Activated naive CD4-positive, alpha-beta T cell treated with anti-CD3 and anti-CD28 coated beads for 36 hours (primary cell): Measurements from ENCODE around the gene CLDN1. TPM values are rescaled to one million over a fixed set of nuclear protein-coding genes. Genes with fewer than 3 reads are reported as not detected.

Experiments
- CTCF ChIA-PET: fragments of 350-600 bp; sonication (Branson Sonifier 250); formaldehyde crosslinking; loops from one replicate; lab custom pipeline; 2021; ENCODE audit warnings: antibody characterized with exemption; lab: Charles Lee
- DNase-seq: peaks from one replicate; pipeline ENCODE4 v3.0.0-alpha.2; 2020
- H3K27ac Mint-ChIP-seq: one replicate; pipeline ENCODE4 v1.8.0; 2021; ENCODE audit warnings: mild to moderate bottlenecking, mixed read lengths
- H3K27me3 Mint-ChIP-seq: one replicate; pipeline ENCODE4 v1.8.0; 2021; ENCODE audit warnings: low read depth, mixed read lengths
- H3K36me3 Mint-ChIP-seq: one replicate; pipeline ENCODE4 v1.8.0; 2021; ENCODE audit warnings: low read depth, mixed read lengths
- H3K4me1 Mint-ChIP-seq: one replicate; pipeline ENCODE4 v1.8.0; 2021; ENCODE audit warnings: low read depth, mixed read lengths
- H3K4me3 Mint-ChIP-seq: one replicate; pipeline ENCODE4 v1.8.0; 2021; ENCODE audit warnings: mild to moderate bottlenecking, moderate library complexity, mixed read lengths
- H3K9me3 Mint-ChIP-seq: one replicate; pipeline ENCODE4 v1.8.0; 2021; ENCODE audit warnings: mixed read lengths
- intact Hi-C: fragments of 100-400 bp; cut with micrococcal nuclease; formaldehyde crosslinking; loops from one replicate; pipeline ENCODE4 v1.15.1; 2023
- total RNA-seq, 2 experiments: library from RNA; stranded (reverse); gene quantifications; one replicate each; pipeline ENCODE4 v1.2.3, GENCODE V29; 2021

Gene CLDN1
- total RNA-seq, 2 experiments from 2014 or later: 0.88 to 0.96 TPM

DNA sequence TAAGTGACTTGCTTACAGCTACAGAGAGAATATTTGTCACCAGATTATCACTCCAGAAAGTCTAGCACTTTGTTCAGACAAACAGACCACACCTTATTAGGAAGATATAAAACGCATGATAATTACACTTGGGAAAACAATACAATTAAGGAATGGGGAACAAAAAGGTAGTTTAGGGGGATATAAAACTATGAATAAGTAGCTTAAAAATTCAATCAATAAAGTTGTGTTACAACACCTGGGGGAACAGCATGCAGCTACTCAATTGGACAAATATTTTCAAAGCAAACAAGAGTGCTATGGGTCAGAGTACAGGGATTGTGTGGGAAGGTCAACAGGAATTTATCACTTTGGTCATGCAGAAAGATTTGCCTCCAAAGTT, 15.1 kb downstream of the CLDN1 start:
- intact Hi-C loops: loop anchor here (2.0 to 5.0 kb wide), 3 partner anchors 205 to 280 kb away; partner anchors contain the start of gene IL1RAP
- Mint-ChIP-seq H3K4me1 (peaks cover 22% of the 10 kb centered on the region), H3K9me3 (no peaks in the 10 kb centered on the region), H3K27me3 (peaks cover under 1% of the 10 kb centered on the region), H3K36me3 (no peaks in the 10 kb centered on the region), H3K27ac (no peak overlapping the region), H3K4me3 (no peak overlapping the region)
- CTCF ChIA-PET: interaction anchor here (0.8 kb wide), 1 partner anchor 14 kb away, joined by 3 read pairs; no protein-coding TSS in a partner anchor
- DNase-seq: no peak

DNA sequence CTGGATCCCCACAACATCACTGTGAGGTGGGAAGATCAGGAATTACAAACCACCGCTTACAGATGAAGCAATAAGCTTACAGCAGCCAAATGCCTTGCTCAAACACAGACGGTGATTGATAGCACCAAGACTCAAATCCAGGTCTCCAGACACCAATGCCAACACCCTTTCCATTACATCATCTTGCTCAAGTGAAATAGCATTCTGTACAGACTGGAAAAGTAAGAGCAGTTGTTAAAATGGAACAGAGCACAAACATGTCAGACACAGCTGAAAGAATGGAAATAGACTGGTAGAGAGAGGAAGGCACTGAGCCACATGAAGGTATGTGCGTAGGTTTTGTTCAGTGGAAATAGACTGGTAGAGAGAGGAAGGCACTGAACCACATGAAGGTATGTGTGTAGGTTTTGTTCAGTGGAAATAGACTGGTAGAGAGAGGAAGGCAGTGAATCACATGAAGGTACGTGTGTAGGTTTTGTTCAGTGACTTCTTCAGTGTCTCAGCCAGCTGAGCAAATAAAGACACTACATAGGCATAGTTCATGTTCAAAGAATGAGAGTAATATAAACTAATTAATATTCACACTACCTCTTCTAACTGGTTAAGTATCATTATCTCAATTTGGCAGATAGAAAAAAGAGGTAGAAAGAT, 15.6 kb downstream of the CLDN1 start:
- intact Hi-C loops: loop anchor here (1.0 to 5.0 kb wide), 5 partner anchors 13 to 312 kb away; partner anchors contain the start of gene IL1RAP
- Mint-ChIP-seq H3K4me3 (no peak overlapping the region), H3K27ac (peak overlapping the region; percentile 33)

DNA sequence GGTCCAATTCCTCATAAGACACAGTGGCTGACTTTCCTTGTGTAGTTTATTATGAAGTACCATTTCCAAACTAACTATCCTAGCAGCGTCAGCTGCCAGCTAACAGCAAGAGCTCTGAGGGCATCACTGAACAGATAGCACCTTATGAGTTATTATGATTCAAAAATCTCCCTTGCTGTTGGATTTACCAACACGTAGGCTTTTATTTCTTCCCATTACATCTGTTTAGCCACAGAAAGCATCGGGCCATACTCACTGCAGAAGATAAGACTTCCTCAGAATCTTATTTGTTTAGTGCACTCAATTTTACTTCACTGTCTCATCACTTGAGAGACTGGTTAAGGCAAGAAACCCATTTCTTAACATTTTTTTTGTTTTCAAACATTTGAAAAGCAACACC, 16.2 kb downstream of the CLDN1 start:
- no peaks in the 10 kb centered on the region for H3K36me3 Mint-ChIP-seq
- no peaks in the 10 kb centered on the region for H3K9me3 Mint-ChIP-seq
- no peak overlapping the region for H3K4me3 Mint-ChIP-seq
- intact Hi-C loops: loop anchor here (1.0 to 5.0 kb wide), 5 partner anchors 13 to 312 kb away; partner anchors contain the start of gene IL1RAP
- CTCF ChIA-PET: no interaction called here
- H3K27me3 Mint-ChIP-seq: no peaks in the 10 kb centered on the region
- no peak for DNase-seq
- H3K4me1 Mint-ChIP-seq: peaks cover 31% of the 10 kb centered on the region
- H3K27ac Mint-ChIP-seq: peak overlapping the region; percentile 33

More for the DNA sequence above, 15.6 kb downstream of the CLDN1 start:
- Mint-ChIP-seq H3K9me3 (no peaks in the 10 kb centered on the region), H3K36me3 (no peaks in the 10 kb centered on the region), H3K27me3 (no peaks in the 10 kb centered on the region), H3K4me1 (peaks cover 25% of the 10 kb centered on the region)
- CTCF ChIA-PET: interaction anchor here (0.6 to 0.8 kb wide), 2 partner anchors 15 to 1659 kb away, joined by 3 read pairs; no protein-coding TSS in a partner anchor
- DNase-seq: peak; percentile 49

DNA sequence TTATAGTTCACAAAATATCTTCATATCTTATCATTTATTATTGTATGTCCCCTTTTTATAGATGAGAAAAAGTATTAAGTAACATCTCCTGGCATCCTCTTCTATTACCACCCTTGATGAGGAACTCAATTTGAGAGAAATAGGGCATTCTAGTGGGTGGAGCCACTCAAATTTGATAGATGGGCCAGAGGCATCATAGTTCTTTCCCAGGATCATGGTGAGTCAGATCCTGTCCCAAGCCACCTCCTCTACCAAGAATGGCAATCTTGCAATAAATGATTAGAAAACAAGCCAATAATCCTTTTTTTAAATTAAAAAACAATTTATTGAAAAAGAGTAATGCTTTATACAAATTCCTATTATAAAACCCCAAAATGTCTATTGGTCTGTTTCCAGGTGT, 16.8 kb downstream of the CLDN1 start:
- CTCF ChIA-PET: interaction anchor here (1.3 kb wide), 1 partner anchor 17 kb away, joined by 7 read pairs; the partner anchor contains the start of gene CLDN1
- no peaks in the 10 kb centered on the region for H3K9me3 Mint-ChIP-seq

DNA sequence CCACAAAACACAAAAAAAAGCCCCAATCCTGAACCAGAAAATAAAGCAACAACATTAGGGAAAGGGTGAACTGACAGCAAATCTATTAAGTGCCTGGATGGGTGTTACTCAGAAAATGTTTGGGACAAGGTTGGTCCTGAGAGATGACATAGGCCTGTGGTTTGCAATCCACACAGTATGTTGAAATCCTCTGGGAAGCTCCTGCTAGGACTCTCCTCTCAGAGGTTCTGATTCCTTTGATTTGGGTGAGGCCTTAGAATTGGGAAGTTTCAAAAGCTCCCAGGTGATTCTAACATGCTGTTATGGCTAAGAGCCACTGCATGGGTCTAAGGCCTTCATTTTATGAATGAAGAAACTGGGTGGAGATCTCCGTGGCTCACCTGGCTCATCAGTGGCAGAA, 18.4 kb downstream of the CLDN1 start:
- Mint-ChIP-seq H3K4me1 (peaks cover 33% of the 10 kb centered on the region), H3K27me3 (peaks cover 2% of the 10 kb centered on the region), H3K36me3 (no peaks in the 10 kb centered on the region), H3K4me3 (no peak overlapping the region), H3K27ac (no peak overlapping the region), H3K9me3 (no peaks in the 10 kb centered on the region)
- intact Hi-C loops: no loop called here
- DNase-seq: no peak
- CTCF ChIA-PET: interaction anchor here (1.0 to 1.3 kb wide), 2 partner anchors 8 to 18 kb away, joined by 3 to 7 read pairs; partner anchors contain the start of gene CLDN1

More for the DNA sequence above, 16.8 kb downstream of the CLDN1 start:
- H3K27ac Mint-ChIP-seq: no peak overlapping the region
- DNase-seq: no peak
- peaks cover 2% of the 10 kb centered on the region for H3K27me3 Mint-ChIP-seq
- H3K36me3 Mint-ChIP-seq: no peaks in the 10 kb centered on the region
- no peak overlapping the region for H3K4me3 Mint-ChIP-seq
- intact Hi-C loops: loop anchor here (5.0 kb wide), 2 partner anchors 207 to 282 kb away; partner anchors contain the start of gene IL1RAP
- H3K4me1 Mint-ChIP-seq: peaks cover 33% of the 10 kb centered on the region

DNA sequence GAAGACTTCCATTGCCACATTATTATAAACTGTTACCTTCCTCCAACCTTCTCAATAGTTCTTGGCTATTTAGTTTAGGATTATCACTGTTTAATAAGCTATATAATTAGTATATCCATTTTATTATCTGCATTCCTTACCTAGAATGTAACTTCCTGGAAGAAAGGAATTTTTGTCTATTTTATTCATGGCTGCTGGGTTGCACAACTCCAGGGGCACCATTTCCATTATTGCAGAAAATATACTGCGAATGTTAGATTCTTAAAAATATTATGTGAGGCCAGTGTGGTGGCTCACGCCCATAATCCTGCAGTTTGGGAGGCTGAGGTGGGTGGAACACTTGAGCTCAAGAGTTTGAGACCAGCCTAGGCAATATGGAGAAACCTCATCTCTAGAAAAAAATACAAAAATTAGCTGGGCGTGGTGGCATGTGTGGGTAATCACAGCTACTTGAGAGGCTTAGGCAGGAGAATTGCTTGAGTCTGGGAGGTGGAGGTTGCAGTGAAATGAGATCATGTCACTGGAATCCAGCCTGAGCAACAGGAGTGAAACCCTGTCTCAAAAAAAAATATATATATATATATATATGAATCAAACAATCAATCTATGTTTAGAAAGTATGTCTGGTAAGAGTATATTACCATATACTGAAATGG, 19.9 kb downstream of the CLDN1 start:
- H3K9me3 Mint-ChIP-seq: no peaks in the 10 kb centered on the region
- CTCF ChIA-PET: interaction anchor here (1.2 kb wide), 1 partner anchor 20 kb away, joined by 4 read pairs; the partner anchor contains the start of gene CLDN1
- no peak for DNase-seq
- intact Hi-C loops: no loop called here
- H3K36me3 Mint-ChIP-seq: no peaks in the 10 kb centered on the region
- H3K4me3 Mint-ChIP-seq: no peak overlapping the region
- H3K27ac Mint-ChIP-seq: no peak overlapping the region
- H3K27me3 Mint-ChIP-seq: peaks cover 2% of the 10 kb centered on the region
- peaks cover 28% of the 10 kb centered on the region for H3K4me1 Mint-ChIP-seq

DNA sequence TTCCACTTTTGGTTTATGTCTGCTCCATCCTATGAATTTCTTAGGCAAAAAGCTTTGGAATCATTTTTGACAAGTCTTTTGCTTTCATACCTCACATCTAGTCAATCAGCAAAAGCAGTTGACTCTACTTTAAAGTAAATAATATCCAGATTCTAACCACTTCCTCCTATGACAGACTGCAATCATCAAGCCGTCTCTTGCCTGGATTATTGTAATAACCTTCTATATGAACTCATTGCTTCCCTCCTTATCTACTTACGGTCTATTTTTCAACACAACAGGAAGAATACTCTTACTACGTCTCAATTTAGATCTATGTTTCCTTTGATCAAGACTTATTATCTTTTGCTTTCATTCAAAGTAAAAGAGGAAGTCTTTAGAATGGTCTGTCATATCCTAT, 20.7 kb downstream of the CLDN1 start:
- no peaks in the 10 kb centered on the region for H3K36me3 Mint-ChIP-seq
- peaks cover 2% of the 10 kb centered on the region for H3K27me3 Mint-ChIP-seq
- no peaks in the 10 kb centered on the region for H3K9me3 Mint-ChIP-seq
- peak overlapping the region; percentile 41 for H3K27ac Mint-ChIP-seq
- DNase-seq: no peak
- H3K4me3 Mint-ChIP-seq: peak overlapping the region; percentile 29
- intact Hi-C loops: loop anchor here (1.0 kb wide), 1 partner anchor 18 kb away; no protein-coding TSS in a partner anchor
- CTCF ChIA-PET: interaction anchor here (1.2 kb wide), 1 partner anchor 21 kb away, joined by 4 read pairs; the partner anchor contains the start of gene CLDN1
- H3K4me1 Mint-ChIP-seq: peaks cover 21% of the 10 kb centered on the region

DNA sequence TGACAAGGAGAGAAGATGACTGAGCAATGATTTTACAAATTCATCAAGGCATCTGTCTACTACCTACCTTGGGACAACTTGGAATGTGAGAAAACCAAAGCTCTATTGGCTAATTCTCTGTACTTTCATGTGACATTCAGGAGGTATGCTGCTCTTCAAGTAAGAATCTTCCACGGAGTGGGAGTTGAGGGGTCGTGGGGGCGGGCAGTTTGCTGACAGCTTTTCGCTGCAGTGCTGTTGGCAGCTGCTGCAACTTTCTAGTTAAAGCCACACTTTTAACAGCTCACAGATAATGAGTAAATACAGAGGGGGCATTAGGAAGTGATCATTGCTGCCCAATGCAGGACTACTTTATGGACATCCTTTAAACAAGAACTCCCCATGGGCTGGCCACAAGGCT, 22.3 kb downstream of the CLDN1 start:
- Mint-ChIP-seq H3K27ac (no peak overlapping the region), H3K27me3 (peaks cover 2% of the 10 kb centered on the region), H3K36me3 (no peaks in the 10 kb centered on the region), H3K9me3 (no peaks in the 10 kb centered on the region), H3K4me3 (no peak overlapping the region), H3K4me1 (peaks cover 13% of the 10 kb centered on the region)
- no peak for DNase-seq
- intact Hi-C loops: no loop called here
- CTCF ChIA-PET: no interaction called here

DNA sequence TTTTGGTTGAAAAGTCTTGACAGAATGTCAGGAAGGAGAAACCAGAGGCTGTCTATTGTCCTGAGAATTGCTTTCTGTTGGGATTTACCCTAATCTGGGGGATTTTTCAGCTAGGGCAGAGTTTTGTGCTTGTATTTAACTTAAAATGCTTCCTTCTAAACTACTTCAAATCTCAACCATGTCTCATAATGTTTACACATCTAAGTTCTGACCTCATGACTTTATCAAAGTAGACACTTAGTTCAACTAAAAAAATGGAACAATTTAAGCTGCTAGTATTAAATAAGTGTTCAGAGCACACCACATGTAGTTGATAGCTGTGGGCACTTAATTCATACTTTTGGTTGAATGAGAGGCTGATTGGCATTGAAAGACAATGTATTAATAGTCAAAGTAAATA, 28.2 kb downstream of the CLDN1 start:
- peaks cover 6% of the 10 kb centered on the region for H3K27me3 Mint-ChIP-seq

DNA sequence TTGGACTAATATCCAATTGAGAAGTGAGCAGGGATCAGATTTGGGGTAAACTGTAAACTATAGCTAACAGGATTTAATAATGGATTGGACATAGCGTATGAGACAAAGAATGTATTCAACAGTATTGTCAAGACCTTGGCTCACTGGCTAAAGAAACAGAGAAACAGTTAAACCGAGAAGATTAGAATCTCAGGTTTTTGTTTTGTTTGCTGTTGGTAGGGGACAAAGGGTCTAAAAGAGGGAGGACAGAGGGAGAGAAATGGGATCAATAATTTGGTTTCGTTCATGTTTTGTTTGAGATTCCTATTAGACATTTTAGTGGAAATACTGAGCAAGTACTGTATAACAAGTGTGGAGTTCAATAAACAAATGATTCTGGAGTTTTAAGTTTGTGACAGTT, 28.6 kb downstream of the CLDN1 start:
- Mint-ChIP-seq H3K36me3 (peaks cover 8% of the 10 kb centered on the region), H3K27me3 (peaks cover 6% of the 10 kb centered on the region), H3K4me1 (no peaks in the 10 kb centered on the region), H3K27ac (no peak overlapping the region), H3K9me3 (peaks cover 19% of the 10 kb centered on the region), H3K4me3 (no peak overlapping the region)
- DNase-seq: no peak
- CTCF ChIA-PET: no interaction called here
- intact Hi-C loops: no loop called here

More for the DNA sequence above, 28.2 kb downstream of the CLDN1 start:
- Mint-ChIP-seq H3K9me3 (peaks cover 19% of the 10 kb centered on the region), H3K27ac (no peak overlapping the region), H3K36me3 (peaks cover 8% of the 10 kb centered on the region), H3K4me1 (no peaks in the 10 kb centered on the region), H3K4me3 (no peak overlapping the region)
- intact Hi-C loops: no loop called here
- CTCF ChIA-PET: no interaction called here
- DNase-seq: no peak

DNA sequence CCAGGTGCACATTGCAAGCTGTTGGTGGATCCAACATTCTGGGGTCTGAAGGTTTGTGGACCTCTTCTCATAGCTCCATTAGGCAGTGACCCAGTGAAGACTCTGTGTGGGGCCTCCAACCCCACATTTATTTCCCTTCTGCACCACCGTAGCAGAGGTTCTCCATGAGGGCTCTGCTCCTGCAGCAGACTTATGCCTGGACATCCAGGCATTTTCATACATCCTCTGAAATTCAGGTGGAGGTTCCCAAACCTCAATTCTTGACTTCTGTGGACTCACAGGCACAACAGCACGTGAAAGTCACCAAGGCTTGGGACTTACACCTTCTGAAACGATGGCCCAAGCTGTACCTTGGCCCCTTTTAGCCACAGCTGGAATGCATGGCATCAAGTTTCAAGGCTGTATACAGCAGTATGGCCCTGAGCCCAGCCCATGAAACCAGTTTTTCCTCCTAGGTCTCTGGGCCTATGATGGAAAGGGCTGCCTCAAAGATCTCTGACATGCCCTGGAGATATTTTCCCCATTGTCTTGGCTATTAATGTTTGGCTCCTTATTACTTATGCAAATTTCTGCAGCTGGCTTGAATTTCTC, 30.2 kb downstream of the CLDN1 start:
- peaks cover 6% of the 10 kb centered on the region for H3K27me3 Mint-ChIP-seq
- no peak for DNase-seq
- peaks cover 24% of the 10 kb centered on the region for H3K9me3 Mint-ChIP-seq
- intact Hi-C loops: no loop called here
- no peak overlapping the region for H3K27ac Mint-ChIP-seq
- H3K4me3 Mint-ChIP-seq: no peak overlapping the region
- peaks cover 10% of the 10 kb centered on the region for H3K36me3 Mint-ChIP-seq
- H3K4me1 Mint-ChIP-seq: no peaks in the 10 kb centered on the region
- CTCF ChIA-PET: no interaction called here

DNA sequence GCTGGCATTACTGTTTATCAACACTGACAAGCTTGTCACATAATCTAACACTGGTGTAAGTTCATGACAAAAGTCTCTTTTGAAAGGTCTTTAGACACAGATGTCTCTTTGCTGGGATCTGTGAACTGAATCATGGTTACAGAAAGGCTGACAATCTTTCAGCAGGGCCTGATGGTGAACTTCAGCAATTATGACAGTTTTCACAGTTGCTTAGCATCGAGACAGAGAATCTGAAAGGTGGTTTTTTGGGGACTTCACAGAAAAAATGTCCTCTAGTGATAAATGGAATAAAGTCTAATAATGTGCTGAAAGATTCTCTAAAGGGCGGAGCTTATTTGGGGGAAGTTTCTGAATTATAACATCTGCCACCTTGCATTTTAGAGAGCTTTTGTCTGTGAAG, 32.3 kb downstream of the CLDN1 start:
- Mint-ChIP-seq H3K27ac (no peak overlapping the region), H3K4me1 (no peaks in the 10 kb centered on the region), H3K4me3 (no peak overlapping the region), H3K9me3 (peaks cover 31% of the 10 kb centered on the region), H3K36me3 (peaks cover 14% of the 10 kb centered on the region), H3K27me3 (peaks cover 6% of the 10 kb centered on the region)
- intact Hi-C loops: no loop called here
- CTCF ChIA-PET: no interaction called here
- DNase-seq: no peak
